NB4 (cell line): Measurements from ENCODE around the gene PCNX2.

Source experiments
- POLR2A ChIP-seq: IDR thresholded peaks from 2 replicates; pipeline ENCODE4 v1.6.1; 2011; ENCODE audit warnings: mild to moderate bottlenecking; ENCODE audit not compliant: insufficient read length; ENCODE audit errors: extremely low read depth
- TF ChIP-seq, protein P1 (sequence below): IDR thresholded peaks from one replicate; pipeline ENCODE4 v1.5.1; 2012; ENCODE audit warnings: low read depth, low read length

- no peak for TF ChIP-seq POLR2A
- TF ChIP-seq, protein P1, sequence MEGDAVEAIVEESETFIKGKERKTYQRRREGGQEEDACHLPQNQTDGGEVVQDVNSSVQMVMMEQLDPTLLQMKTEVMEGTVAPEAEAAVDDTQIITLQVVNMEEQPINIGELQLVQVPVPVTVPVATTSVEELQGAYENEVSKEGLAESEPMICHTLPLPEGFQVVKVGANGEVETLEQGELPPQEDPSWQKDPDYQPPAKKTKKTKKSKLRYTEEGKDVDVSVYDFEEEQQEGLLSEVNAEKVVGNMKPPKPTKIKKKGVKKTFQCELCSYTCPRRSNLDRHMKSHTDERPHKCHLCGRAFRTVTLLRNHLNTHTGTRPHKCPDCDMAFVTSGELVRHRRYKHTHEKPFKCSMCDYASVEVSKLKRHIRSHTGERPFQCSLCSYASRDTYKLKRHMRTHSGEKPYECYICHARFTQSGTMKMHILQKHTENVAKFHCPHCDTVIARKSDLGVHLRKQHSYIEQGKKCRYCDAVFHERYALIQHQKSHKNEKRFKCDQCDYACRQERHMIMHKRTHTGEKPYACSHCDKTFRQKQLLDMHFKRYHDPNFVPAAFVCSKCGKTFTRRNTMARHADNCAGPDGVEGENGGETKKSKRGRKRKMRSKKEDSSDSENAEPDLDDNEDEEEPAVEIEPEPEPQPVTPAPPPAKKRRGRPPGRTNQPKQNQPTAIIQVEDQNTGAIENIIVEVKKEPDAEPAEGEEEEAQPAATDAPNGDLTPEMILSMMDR, result no peak
Observed at GRCh38 chr1:233253231-233253831, 42.2 kb downstream of the PCNX2 start.
